Upper lobe of right lung (tissue), 1 donor: ENCODE data around the gene PIP5K1B. TPM values are rescaled to one million over a fixed set of nuclear protein-coding genes. Genes with fewer than 3 reads are reported as not detected.

ENCODE experiments used
- ATAC-seq: fragments of 200-7000 bp; cut with Tn5 transposase; one replicate; pipeline ENCODE4 v1.9.1; 2020; ENCODE audit warnings: mild to moderate bottlenecking, moderate library complexity
- DNase-seq: peaks from one replicate; pipeline ENCODE4 v3.0.0-alpha.2; 2020
- H3K27ac ChIP-seq: fragments of 200-600 bp; one replicate; pipeline ENCODE4 v1.8.0; 2022
- H3K27me3 ChIP-seq: fragments of 200-600 bp; one replicate; pipeline ENCODE4 v1.8.0; 2022; ENCODE audit warnings: mild to moderate bottlenecking
- H3K36me3 ChIP-seq: fragments of 200-600 bp; one replicate; pipeline ENCODE4 v1.8.0; 2022
- H3K4me1 ChIP-seq: fragments of 200-600 bp; one replicate; pipeline ENCODE4 v1.8.0; 2022
- H3K4me3 ChIP-seq: fragments of 200-600 bp; one replicate; pipeline ENCODE4 v1.8.0; 2022; ENCODE audit warnings: mild to moderate bottlenecking
- H3K9me3 ChIP-seq: fragments of 200-600 bp; one replicate; pipeline ENCODE4 v1.8.0; 2022
- intact Hi-C: fragments of 100-400 bp; cut with DNase I; formaldehyde crosslinking; loops from one replicate; pipeline ENCODE4 v1.11.0; 2022
- total RNA-seq: library from RNA; stranded (reverse); fragmentation: NEBNext Ultra II Directional; extraction: Animal tissue kit (Norgen Biotek cat#: 25700); gene quantifications from one replicate; pipeline ENCODE4 v1.2.1, GENCODE V29; 2021
- TF ChIP-seq, protein P1 (sequence below): fragments of 200-600 bp; IDR thresholded peaks from one replicate; pipeline ENCODE4 v1.8.0; 2022; ENCODE audit warnings: antibody characterized with exemption
- donor health status: DM: no; HTN: yes; CAD: no; lungs with severe emphysema.

PIP5K1B gene
- total RNA-seq, 1 donor from 2014 or later = 36.5 TPM

DNA sequence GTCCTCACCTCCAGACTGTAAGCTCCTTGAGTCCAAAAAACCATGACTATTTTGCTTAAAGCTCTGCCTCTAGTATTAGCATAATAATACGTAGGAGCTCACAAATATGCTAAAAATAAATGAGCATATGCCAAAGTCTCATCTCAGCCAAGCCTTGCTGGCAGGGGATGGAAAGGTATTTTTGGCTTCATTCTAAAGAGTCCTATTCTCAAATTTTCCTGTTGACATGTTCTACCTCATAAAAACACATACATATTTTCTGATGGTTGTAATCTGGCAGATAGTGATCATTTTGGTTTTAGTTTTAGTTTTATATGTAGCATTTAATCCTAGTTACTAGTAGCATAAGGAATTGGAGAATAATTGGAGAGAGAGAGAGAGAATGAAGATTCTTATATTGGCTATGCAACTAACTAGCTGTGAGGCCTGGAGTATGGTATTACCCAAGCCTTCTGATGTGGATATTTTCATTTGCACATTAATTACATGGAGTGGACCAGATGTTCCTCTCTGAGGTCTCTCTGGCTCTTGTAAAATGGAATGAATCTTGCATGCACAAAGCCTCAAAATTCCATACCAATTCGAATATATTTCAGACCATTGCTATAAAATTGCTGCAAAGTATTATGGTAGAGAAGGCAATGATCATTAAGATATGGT, 55.8 kb downstream of the PIP5K1B start:
- ATAC-seq (no peak), DNase-seq (no peak)
- Histone ChIP-seq H3K36me3 (no peaks in the 10 kb centered on the region), H3K27ac (no peak overlapping the region), H3K4me3 (no peak overlapping the region), H3K4me1 (peaks cover 5% of the 10 kb centered on the region), H3K27me3 (no peaks in the 10 kb centered on the region), H3K9me3 (no peaks in the 10 kb centered on the region)
- TF ChIP-seq, protein P1, sequence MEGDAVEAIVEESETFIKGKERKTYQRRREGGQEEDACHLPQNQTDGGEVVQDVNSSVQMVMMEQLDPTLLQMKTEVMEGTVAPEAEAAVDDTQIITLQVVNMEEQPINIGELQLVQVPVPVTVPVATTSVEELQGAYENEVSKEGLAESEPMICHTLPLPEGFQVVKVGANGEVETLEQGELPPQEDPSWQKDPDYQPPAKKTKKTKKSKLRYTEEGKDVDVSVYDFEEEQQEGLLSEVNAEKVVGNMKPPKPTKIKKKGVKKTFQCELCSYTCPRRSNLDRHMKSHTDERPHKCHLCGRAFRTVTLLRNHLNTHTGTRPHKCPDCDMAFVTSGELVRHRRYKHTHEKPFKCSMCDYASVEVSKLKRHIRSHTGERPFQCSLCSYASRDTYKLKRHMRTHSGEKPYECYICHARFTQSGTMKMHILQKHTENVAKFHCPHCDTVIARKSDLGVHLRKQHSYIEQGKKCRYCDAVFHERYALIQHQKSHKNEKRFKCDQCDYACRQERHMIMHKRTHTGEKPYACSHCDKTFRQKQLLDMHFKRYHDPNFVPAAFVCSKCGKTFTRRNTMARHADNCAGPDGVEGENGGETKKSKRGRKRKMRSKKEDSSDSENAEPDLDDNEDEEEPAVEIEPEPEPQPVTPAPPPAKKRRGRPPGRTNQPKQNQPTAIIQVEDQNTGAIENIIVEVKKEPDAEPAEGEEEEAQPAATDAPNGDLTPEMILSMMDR = no peak
- intact Hi-C loops = no loop called here

DNA sequence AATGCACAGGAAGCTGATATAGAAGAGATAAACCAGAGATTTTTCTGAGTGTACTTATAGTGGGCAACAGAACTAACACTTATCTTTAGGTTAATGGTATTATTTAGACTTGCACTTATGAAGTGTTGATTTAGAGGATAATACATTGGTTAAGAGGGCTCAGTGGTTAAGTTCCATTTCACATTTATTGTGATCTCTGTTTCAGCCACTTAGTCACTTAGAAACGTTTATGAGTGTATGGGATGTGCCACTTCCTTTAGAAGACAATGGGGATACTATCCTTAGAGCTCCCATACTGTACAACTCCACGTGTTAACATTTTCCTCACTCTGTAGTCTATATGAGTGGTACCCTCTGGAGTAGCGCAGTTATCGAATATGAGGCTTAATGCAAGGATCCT, 57.5 kb downstream of the PIP5K1B start:
- Histone ChIP-seq H3K9me3 (no peaks in the 10 kb centered on the region), H3K27me3 (no peaks in the 10 kb centered on the region), H3K4me1 (peaks cover 5% of the 10 kb centered on the region), H3K36me3 (no peaks in the 10 kb centered on the region), H3K27ac (no peak overlapping the region), H3K4me3 (no peak overlapping the region)
- TF ChIP-seq, protein P1 = no peak
- intact Hi-C loops = no loop called here
- ATAC-seq = no peak
- no peak for DNase-seq

DNA sequence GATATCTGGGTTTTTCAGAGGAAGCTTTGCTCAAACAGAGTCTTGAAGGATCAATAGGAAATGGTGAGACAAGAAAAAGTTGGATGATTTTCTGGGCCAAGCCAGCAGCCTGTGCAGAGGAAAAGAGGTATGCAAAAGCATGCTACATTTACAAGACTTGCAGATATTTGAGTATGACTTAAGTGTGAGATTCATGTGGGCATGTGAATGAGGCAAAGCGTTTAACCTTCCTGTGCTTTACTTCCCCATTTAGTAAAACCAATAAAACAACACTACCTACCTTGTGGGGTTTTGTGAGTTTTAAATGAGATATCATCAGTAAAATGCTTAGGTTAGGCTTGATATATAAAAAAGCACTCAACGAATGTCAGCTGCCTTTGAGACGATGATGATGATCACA, 58.1 kb downstream of the PIP5K1B start:
- no peak for ATAC-seq
- no peaks in the 10 kb centered on the region for H3K27me3 ChIP-seq
- no peaks in the 10 kb centered on the region for H3K36me3 ChIP-seq
- no peaks in the 10 kb centered on the region for H3K9me3 ChIP-seq
- TF ChIP-seq, protein P1 = no peak
- no peak for DNase-seq
- no peak overlapping the region for H3K4me3 ChIP-seq
- peaks cover 5% of the 10 kb centered on the region for H3K4me1 ChIP-seq
- intact Hi-C loops = no loop called here
- no peak overlapping the region for H3K27ac ChIP-seq

DNA sequence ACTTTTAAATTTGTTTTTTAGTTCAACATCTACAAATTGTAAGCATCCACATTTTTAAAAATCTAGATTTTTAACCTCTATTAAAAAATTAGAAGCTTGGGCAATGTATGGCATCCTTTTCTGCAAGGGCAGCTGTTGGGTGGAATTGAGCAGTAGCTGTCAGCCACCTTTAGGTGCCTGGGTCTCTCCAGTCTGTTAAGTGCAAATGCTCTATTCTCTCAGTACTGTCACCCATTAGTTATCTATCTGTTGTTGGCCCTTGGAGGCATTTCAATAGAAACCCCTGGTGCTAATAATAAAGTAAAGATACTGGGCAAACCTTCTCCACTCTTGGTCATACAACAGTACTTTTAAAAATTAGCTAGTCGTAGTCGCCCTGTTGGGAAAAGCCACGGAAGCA, 63.6 kb downstream of the PIP5K1B start:
- Histone ChIP-seq H3K36me3 (no peaks in the 10 kb centered on the region), H3K4me3 (no peak overlapping the region), H3K27ac (no peak overlapping the region), H3K4me1 (no peaks in the 10 kb centered on the region), H3K27me3 (no peaks in the 10 kb centered on the region), H3K9me3 (no peaks in the 10 kb centered on the region)
- DNase-seq = no peak
- ATAC-seq = no peak
- intact Hi-C loops = no loop called here
- TF ChIP-seq, protein P1 = no peak

DNA sequence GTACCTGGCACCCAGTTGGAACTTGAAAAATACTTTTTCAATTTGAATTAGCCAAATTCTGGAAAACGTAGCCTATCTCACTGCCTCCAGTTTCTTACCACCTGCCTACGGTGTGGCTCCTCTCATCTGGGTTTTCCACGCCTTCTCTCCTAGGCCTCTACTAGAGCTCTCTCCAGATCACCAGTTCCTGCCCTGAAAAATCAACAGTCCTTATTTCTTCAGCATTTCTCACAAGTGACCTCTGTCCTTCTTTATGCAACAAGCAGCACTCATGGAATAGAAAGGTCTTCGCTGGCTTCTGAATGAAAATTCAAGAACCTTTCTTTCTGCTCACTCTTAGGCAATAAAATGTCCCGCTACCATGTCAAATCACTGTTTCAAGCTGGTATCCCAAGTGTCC, 64.8 kb downstream of the PIP5K1B start:
- no peaks in the 10 kb centered on the region for H3K36me3 ChIP-seq
- ATAC-seq = no peak
- no peak overlapping the region for H3K4me3 ChIP-seq
- no peaks in the 10 kb centered on the region for H3K27me3 ChIP-seq
- TF ChIP-seq, protein P1 = no peak
- no peaks in the 10 kb centered on the region for H3K9me3 ChIP-seq
- no peaks in the 10 kb centered on the region for H3K4me1 ChIP-seq
- intact Hi-C loops = no loop called here
- DNase-seq = no peak
- H3K27ac ChIP-seq = no peak overlapping the region

DNA sequence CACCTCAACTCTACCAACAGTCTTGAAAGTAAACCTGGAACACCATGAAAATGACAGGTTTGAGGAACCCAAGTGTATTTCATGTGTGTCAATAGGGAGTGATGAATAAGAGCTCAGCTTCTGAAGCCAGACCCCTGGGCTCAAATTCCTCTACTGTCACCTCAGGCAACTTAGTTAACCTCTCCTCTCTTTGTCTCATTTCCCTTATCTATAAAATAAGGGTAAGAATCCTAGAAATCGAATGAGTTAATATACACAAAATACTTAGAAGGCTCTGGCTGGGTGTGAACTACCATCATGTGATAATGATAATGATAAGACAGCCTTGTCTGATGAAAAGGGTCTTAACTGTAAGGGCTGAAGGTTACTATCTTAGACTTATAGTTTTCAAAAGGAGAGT, 66.3 kb downstream of the PIP5K1B start:
- no peak for ATAC-seq
- no peaks in the 10 kb centered on the region for H3K27me3 ChIP-seq
- intact Hi-C loops = no loop called here
- TF ChIP-seq, protein P1 = no peak
- no peak overlapping the region for H3K4me3 ChIP-seq
- DNase-seq = no peak
- H3K36me3 ChIP-seq = no peaks in the 10 kb centered on the region
- no peak overlapping the region for H3K27ac ChIP-seq
- H3K9me3 ChIP-seq = no peaks in the 10 kb centered on the region
- no peaks in the 10 kb centered on the region for H3K4me1 ChIP-seq
